ENCODE results near the gene COPZ2.

- no peak for TF ChIP-seq CTCF (conservative IDR thresholded peaks at IDR 0.05; ENCODE audit: low read depth, low read length)
- TF ChIP-seq EZH2 (IDR thresholded peaks at IDR 0.05; ENCODE audit: borderline replicate concordance, low read depth, low read length, poor library complexity, severe bottlenecking) = no peak
Measured at GRCh38 chr17:48014595-48015111, 22.9 kb downstream of the COPZ2 start.
